Activated CD4-positive, CD25-positive, alpha-beta regulatory T cell treated with anti-CD3 and anti-CD28 coated beads, Interleukin-2, amount 50 U/mL, for 72 hours (primary cell): ENCODE results near the gene OR51G2.
"Not testable (repeated sequence)": the region's sequence is repeated elsewhere in the genome, so short reads cannot be mapped to it uniquely, and the experiment has no call there.

Experiments
- DNase-seq: peaks from one replicate; pipeline ENCODE4 v3.0.0; 2021

OR51G2 gene, protein sequence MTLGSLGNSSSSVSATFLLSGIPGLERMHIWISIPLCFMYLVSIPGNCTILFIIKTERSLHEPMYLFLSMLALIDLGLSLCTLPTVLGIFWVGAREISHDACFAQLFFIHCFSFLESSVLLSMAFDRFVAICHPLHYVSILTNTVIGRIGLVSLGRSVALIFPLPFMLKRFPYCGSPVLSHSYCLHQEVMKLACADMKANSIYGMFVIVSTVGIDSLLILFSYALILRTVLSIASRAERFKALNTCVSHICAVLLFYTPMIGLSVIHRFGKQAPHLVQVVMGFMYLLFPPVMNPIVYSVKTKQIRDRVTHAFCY

DNA sequence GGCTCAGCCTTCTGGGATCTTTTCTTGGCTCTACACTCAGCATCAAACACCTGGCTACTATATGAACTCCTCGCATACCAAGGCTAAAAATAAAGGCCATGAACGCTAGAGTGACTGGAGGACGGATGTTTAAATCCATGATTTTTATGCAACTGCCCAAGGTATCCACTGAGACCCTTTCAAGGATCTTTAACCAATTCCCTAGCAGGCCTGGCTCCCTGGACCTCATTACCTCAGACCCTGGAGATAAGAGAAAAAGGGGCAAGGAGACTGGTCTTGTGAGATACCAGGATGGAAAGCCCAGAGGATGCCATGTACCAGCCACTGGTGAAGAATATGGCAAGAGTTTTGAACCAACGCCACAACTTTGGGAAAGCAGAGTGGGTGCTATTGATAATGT, at the start of gene OR51G2:
Gene OR51G2, minus strand, starts transcription at position 101 of the 400 bp plus-strand sequence. CDS start 3,687 bp downstream, outside the sequence.
- no peak for DNase-seq

DNA sequence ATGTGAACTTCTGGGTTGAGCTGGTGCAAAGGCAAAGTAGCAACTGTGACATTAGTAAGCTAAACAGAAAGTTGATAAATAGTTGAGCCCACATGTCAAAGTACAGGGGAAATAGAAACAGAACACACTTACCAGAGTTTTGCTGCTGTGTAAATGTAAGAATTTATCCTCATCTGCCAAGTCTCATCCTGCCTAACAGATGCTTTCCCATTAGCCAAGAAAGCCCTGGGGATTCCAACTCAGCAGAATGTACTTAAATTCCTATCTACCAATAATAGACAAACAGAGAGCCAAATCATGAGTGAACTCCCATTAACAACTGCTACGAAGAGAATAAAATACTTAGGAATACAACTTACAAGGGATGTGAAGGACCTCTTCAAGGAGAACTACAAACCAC, 43.7 kb upstream of the OR51G2 start:
- DNase-seq, result no peak

DNA sequence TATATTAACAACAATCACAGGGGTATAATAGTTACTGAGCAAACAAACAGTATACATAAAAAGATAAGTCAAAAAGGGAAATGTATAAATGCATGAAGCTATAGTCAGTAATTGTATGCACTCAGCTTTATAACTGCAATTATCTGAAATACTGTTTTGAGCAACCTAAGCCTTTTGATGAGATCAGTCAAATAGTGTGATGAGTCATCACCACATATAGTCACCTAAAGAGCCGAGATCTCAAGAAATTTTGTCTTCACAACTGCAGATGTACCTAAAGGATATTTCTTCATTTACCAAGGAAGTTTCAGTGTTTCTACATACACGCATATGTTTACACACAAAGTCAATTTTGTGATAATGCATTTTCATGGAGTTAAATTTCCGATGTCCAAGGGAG, 41.7 kb upstream of the OR51G2 start:
- DNase-seq, result no peak

DNA sequence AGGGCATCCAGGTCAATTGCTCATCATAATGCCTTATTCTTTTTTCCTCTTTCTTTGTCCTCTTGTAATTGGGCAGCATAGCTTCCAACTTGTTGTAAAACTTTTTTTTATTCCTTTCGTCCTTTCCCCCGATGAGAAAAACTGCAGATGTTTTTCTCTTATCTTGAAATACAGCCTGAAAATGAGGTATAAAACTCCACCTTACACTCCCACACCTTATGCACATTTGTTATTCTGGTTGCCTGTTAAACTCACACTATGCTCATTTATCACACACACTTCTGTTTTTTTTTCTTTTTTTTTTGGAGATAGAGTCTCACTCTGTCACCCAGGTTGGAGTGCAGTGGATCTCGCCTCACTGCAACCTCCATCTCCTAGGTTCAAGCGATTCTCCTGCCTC, 38.2 kb upstream of the OR51G2 start:
- no peak for DNase-seq

DNA sequence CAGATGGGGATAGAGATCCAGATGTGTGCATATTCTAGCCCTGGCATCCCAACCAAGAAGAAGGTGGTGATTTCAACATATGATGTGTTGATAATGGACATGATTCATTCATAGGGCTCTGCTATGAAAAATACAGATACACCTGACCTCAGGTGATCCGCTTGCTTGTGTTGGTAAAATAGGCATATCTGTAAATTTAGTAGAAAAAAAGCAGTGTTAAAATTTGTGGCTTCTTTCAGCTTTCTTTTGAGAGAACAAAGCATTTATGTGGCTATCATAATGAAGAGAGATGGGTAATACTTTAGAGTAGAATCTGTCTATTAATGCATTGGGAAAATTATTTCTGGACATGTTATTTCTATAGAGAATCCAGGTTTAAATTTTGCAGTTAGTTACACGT, 36.5 kb upstream of the OR51G2 start, which contains the start of gene OR51A2:
Gene OR51A2, minus strand, starts transcription at position 101 of the 400 bp plus-strand sequence. Its CDS starts 0 bp downstream, at position 101.
- DNase-seq, result not testable (repeated sequence)

DNA sequence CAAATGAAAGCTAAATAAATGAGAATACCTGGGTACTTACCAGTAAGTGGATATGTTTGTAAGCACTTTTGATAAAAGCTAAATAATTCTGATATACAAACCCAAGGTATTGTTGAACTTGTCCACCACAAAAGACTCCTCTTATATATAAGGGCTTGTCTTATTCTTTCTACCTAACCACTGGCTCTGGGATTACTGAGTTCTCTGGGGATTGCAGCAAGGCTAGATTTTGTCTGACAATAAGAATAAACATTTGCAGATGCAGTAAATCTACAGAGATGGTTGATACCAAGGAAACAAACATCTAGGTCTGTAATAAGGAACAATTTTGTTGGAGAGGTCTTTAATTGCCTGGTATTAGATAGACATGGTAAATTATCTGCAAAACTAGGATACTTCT, 28.4 kb upstream of the OR51G2 start, which contains the start of gene OR51A4:
Gene OR51A4, minus strand, starts transcription at position 101 of the 400 bp plus-strand sequence. CDS start 505 bp downstream, outside the sequence.
- no peak for DNase-seq

DNA sequence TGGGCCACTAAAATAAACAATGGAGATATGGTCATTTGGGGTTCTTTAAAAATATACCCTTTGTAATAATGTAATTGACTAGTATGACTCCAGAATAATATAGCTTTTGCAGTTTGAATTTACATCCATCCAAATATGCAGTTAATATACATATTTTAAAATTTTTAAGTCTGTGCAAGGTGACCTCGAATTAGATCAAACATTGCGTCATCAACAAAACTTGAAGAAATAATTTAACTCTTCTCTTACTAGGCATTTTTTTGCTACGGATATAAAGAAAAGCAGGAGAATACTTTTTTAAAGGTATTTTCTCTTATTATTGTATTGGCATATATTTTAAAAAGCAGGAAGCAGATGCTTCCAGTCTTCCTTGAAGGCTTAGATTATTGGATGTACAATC, 17.6 kb upstream of the OR51G2 start:
- DNase-seq, result no peak

DNA sequence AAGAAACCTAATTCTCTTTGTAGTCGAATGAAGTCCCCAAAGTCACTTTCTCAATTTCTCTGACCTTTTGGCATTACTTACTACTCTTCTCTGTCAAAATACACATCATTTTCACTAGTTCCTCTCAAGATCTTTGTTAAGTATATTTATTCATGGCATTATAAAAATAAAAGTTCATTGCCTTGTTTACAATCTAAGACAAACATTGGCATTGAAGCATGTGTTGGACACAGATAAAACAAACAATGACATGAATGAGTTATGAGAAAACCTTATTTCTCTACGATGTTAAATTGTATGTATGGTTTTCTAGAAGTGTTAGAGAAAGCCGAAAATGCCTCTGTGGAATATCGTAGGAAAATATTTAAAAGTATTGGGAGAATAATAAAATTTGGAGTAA, 13.6 kb upstream of the OR51G2 start:
- DNase-seq, result no peak

DNA sequence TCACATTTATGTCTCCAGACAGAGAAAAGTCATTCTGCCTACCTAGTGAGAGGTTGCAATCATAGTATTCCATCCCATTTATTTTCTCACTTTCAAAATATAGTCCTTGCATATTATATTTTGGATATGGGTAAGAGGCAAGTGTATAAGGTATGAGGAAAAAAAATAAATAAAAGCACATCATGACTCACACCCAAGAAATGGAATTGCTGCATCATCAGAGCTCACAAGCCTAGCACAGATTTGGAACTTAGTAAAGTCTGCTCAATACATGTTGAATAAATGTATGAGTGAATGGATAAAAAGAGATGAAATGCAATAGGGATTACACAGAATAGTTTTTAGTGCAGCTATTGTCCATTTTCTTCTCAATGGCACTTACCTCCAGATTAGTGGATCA, 7.5 kb upstream of the OR51G2 start:
- no peak for DNase-seq

DNA sequence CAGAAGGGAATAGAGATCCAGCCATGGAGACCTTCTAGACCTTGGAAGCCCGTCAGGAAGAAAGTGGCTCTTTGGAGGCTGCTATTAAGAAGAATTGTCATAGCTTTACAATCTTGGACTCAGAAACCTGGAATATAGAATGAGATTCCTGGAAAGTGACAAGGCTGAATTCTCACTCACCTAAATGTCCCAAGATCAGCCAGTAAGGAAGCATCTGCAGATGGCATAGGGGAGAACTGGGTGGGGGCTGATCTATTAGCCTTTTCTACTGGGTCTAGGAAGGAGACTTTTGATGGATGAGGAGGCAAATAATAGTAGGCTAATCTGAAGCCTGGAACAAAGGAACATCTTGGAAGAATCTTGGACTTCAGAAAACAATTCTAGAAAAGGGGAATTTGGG, 5.1 kb upstream of the OR51G2 start, which contains the start of gene OR51G1:
Gene OR51G1, minus strand, starts transcription at position 101 of the 400 bp plus-strand sequence. Its CDS starts 0 bp downstream, at position 101.
- DNase-seq, result no peak

DNA sequence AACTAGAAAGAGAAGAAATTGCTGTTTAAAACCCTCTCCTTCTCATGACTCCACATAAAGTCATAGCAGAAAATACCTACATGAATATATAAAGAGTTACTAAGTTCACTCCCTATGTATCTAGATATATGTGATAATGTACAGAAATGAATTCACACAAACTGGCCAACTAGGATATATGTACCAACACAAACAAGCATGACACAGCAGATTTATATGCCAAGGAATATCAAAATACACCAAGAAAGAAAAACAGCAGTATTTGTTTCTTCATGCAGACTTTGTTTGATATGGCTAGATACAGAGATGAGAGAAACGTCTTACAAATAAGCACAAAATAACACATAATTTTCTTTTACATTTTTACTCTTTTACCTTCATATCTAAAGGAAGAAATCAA, 3.2 kb upstream of the OR51G2 start:
- no peak for DNase-seq

DNA sequence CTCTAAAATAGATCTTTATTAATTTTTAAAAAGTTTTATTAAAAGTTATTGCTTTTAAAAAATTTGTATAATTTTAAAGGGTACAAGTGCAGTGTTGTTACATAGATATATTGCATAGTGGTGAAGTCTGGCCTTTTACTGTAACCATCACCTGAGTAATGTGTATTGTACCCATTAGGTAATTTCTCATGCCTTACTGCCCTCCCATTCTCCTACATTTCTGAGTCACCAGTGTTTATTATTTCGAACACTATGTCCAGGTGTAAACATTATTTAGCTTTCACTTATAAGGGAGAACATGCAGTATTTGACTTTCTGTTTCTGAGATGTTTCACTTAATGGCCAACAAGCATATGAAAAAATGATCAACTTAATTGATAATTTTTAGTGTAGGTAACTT, 2.6 kb upstream of the OR51G2 start:
- no peak for DNase-seq

DNA sequence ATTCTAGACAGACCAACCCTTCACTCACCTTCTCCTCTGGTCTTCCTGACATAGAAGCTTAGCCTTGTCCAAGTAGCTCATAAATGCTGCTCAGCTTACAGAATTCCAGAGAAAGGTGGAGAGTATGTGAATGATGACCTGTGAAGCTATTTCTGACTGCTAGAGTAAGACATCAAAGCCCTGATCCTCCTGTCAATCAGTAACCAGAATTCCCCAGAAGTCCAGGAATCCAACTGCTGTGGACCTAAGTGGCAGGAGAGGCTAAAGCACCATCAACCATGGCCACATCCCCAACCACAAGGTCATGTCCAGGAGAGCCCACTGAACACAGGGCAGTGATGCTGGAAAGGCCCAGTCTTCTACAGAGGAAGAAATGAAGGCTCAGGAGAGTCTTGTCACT, 2.6 kb downstream of the OR51G2 start:
- no peak for DNase-seq

DNA sequence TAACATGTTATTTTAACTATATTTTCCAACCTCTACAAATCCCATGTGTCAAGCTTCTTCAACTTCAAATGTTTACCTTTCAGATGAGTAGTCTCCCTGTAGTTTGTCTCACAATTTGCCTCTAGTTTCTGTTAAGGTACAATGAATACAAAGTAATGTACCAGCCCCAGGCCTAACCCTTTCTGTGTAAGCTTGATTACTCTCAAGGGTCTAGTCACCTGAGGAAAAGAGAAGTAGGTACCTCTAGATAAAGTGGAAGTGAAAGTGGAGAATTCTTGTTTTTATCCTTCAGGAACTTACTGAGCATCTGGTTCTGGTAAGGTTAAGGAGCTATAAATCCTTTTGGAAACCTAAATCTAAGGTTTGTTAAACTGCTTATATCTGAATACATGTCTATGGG, 15.7 kb downstream of the OR51G2 start, which contains the start of gene OR51A7:
Gene OR51A7, plus strand, starts transcription at position 300 of the 400 bp plus-strand sequence. CDS start 3,587 bp downstream, outside the sequence.
- no peak for DNase-seq

DNA sequence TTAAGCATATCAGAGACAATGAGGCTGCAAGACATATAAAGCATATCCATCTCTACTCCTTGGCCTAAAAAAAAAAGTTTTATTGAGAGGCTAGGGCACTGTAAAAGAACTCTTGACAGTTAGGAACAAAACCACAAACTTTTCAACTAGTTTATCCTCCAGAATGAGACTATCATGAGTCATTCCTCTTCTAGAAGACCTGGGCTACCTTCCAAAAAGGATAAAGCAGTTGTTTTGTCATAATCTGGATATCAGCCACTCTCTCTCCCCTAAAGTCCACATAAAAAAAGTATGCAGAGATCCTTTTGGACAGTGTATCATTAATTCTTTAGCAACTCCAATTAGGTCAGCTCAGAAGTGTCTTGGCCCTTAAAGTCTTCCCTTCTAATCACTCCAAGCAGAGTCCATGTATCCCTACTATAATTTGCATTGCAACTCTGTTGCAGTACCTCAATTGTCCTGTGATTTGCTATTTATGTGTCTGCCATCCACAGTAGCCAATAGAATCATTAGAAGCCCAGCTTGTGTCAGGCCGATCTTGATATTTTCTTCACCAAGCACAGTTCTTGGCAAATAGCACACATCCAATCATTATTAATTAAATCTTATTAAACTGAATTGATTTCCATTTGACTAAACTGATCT, 27.0 kb downstream of the OR51G2 start:
- DNase-seq, result no peak

DNA sequence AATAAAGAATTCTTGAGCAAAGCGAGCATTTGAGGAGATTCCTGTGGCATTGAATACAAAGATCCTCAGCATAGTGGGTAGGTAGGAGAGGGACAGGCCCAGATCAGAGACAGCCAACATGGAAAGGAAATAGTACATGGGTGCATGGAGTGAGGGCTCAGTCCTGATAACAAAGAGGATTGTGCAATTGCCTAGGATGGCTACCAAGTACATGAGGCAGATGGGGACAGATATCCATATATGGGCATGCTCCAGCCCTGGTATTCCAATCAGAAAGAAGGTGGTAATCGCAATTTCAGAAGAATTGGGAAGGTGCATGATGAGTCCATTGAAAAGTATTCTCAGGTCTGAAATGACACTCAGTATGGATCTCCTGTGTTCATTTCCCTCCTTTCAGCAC, 28.9 kb downstream of the OR51G2 start:
- DNase-seq, result no peak

DNA sequence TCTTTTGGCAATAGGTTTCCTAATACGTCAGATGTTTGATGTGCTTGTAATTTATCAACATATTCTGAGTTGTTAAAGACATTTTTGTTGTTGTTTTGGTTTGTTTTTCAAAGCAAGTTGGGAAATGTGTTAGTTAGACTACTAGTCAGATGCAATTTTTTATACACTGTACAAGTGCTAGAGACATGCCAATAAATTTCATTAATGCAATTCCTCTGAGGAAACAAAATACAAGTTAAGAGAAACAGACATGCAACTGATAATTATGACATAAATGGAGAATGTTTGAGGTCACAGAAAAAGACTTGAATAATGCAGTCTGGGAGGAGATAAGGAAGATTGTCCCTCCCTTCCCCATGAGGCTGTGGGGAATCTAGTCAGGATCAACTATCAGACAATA, 31.6 kb downstream of the OR51G2 start:
- DNase-seq, result no peak

DNA sequence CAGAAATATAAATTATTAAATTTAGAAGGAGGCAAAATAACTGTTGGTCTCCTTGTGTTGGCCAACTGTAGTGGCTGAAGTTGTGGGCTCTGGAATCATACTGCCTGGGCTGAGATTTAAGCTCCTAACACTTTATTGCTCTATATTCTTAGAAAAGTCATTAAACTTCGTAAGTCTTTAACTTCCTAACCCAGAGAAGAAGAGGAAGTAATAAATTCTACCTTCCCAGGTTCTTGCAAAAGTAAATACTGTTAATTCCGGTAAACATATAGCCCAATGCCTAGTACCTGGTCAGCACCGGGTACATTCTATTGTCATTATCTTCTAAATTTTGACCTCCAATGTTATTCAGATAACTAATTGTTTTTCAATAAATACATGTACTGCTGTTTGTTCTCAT, 33.0 kb downstream of the OR51G2 start:
- DNase-seq, result no peak

DNA sequence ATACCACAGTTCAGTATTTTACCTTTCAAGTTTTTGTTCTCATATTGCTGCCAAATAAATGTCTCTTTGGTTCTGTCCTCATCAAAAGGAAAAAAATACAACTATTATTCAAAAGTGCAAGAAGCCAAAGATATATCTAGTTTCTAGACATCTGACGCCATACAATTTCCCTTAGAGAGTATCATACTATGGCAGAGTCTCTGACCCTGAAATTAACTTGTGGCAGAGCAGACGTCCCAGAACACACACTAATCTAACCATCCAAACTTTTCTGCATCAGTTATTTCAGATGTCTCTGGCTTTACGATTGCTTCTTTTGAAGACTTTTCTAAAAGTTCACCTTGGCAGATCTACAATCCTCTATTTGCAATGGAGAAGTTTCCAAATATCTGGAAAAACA, 34.8 kb downstream of the OR51G2 start:
- no peak for DNase-seq

DNA sequence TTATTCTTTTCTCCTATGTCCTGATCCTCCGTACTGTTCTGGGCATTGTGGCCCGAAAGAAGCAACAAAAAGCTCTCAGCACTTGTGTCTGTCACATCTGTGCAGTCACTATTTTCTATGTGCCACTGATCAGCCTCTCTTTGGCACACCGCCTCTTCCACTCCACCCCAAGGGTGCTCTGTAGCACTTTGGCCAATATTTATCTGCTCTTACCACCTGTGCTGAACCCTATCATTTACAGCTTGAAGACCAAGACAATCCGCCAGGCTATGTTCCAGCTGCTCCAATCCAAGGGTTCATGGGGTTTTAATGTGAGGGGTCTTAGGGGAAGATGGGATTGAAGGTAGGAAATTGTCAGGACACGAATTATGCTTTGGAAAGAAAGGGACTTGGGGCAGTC, 36.6 kb downstream of the OR51G2 start:
- no peak for DNase-seq

DNA sequence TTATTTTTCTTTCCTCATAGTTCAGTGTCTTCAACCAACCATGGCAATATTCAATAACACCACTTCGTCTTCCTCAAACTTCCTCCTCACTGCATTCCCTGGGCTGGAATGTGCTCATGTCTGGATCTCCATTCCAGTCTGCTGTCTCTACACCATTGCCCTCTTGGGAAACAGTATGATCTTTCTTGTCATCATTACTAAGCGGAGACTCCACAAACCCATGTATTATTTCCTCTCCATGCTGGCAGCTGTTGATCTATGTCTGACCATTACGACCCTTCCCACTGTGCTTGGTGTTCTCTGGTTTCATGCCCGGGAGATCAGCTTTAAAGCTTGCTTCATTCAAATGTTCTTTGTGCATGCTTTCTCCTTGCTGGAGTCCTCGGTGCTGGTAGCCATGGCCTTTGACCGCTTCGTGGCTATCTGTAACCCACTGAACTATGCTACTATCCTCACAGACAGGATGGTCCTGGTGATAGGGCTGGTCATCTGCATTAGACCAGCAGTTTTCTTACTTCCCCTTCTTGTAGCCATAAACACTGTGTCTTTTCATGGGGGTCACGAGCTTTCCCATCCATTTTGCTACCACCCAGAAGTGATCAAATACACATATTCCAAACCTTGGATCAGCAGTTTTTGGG, 37.2 kb downstream of the OR51G2 start, which contains the start of gene OR51T1:
Gene OR51T1, plus strand, starts transcription at position 41 of the 641 bp plus-strand sequence. Its CDS starts 0 bp downstream, at position 41.
- DNase-seq, result no peak

DNA sequence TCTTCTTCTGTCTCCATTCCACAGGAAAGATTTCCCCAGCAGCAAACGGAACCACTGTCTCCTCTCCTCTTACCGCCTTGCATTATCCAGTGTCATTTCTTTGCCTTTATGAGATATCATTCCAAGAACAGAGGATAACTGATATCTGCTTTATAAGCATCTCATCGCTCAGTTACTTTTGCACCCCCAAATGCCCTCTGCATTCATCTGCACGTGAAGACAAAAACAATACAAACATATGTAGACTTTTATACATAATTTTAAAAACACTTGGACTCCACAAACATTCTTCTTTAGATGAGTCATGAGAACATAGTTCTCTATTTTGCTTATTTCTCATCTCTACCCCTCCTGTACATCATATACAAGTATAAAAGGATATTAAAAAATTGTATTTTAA, 38.0 kb downstream of the OR51G2 start:
- no peak for DNase-seq

DNA sequence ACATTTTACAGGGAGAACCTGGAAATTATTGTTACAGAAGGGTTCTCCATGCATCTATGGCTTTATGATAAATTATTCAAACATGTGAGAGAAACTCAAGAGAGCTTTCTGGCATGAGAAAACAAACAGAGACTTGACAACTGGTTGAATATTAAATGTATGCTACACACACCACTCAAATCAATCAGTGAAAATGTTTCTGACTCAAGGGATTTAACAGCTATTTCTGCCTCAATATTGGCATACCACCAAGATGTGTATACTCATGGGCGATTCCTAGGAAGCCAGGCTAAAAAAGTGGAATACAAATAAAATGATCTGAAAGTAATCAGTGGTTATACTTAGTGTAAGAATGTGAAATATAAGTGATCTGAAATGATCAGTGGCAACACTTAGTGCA, 53.3 kb downstream of the OR51G2 start:
- DNase-seq, result no peak

DNA sequence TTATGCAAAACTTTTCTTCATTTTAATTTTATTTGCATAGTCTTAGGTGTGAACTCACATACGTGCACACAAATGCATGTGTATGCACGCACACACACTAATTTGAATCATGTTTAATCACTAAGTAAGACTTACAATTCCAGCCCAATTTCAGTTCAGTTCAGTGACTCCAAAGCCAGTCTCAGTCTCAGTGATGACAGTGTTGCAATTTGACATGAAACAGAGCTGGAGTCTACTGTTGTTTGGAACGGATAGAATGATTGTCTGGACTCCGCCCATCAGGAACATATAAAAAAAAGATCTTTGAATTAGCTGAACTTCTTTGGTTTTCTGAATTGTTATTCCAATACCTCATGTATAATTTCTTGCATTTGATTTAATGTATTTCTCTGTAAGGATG, 55.3 kb downstream of the OR51G2 start:
- DNase-seq, result no peak
